Keratinocyte (primary cell): Measurements from ENCODE around the gene APH1B. TPM values are rescaled to one million over a fixed set of nuclear protein-coding genes. Genes with fewer than 3 reads are reported as not detected.

ENCODE experiments used
- DNase-seq: peaks from one replicate; pipeline ENCODE4 v3.0.0-alpha.2; 2011; ENCODE audit warnings: low read depth, missing footprints, low spot score
- FAIRE-seq: peaks from 2 replicates; lab custom pipeline; 2011; peaks lifted over from hg19 to GRCh38; lab: Jason Lieb, UNC
- H2AFZ ChIP-seq: 2 replicates; pipeline ENCODE4 v1.6.0; 2012; ENCODE audit warnings: low read length, control low read depth, inconsistent platforms; ENCODE audit not compliant: control insufficient read depth
- H3K27ac ChIP-seq: 2 replicates; pipeline ENCODE4 v1.5.1; 2011; ENCODE audit warnings: low read length; ENCODE audit not compliant: control insufficient read depth, insufficient read depth
- H3K27me3 ChIP-seq: 3 replicates; pipeline ENCODE4 v1.6.0; 2011; ENCODE audit warnings: low read length; ENCODE audit not compliant: control insufficient read depth, insufficient read depth; ENCODE audit errors: extremely low read depth
- H3K36me3 ChIP-seq, 2 experiments: 2 replicates in 1 of 2; 3 replicates in 1 of 2; pipeline ENCODE4 v1.5.1; 2011; ENCODE audit warnings: low read length in 2 of 2, mild to moderate bottlenecking in 1 of 2; ENCODE audit not compliant: control insufficient read depth in 2 of 2, insufficient read depth in 2 of 2; ENCODE audit errors: extremely low read depth in 1 of 2
- H3K4me1 ChIP-seq: 3 replicates; pipeline ENCODE4 v1.5.1; 2011; ENCODE audit warnings: low read length; ENCODE audit not compliant: control insufficient read depth, insufficient read depth; ENCODE audit errors: extremely low read depth
- H3K4me2 ChIP-seq: 3 replicates; pipeline ENCODE4 v1.6.0; 2011; ENCODE audit warnings: low read depth, low read length; ENCODE audit not compliant: control insufficient read depth, insufficient read depth; ENCODE audit errors: extremely low read depth
- H3K4me3 ChIP-seq, 3 experiments: fragments of 200-600 bp in 1 of 3; sonication (generic) in 1 of 3; 2 replicates in 2 of 3; 3 replicates in 1 of 3; pipeline ENCODE4 v1.5.1; 2011 to 2016; ENCODE audit warnings: low read length in 3 of 3, mild to moderate bottlenecking in 3 of 3, control low read depth in 2 of 3, inconsistent platforms in 1 of 3, low read depth in 1 of 3, mixed read lengths in 1 of 3, mixed run types in 1 of 3, moderate library complexity in 1 of 3; ENCODE audit not compliant: control insufficient read depth in 2 of 3, insufficient read depth in 2 of 3; ENCODE audit errors: extremely low read depth in 1 of 3
- H3K79me2 ChIP-seq: 2 replicates; pipeline ENCODE4 v1.6.0; 2012; ENCODE audit warnings: low read length; ENCODE audit not compliant: control insufficient read depth, insufficient read depth
- H3K9ac ChIP-seq: 3 replicates; pipeline ENCODE4 v1.6.0; 2011; ENCODE audit warnings: low read length; ENCODE audit not compliant: control insufficient read depth, insufficient read depth; ENCODE audit errors: extremely low read depth
- H3K9me1 ChIP-seq: 3 replicates; pipeline ENCODE4 v1.6.0; 2011; ENCODE audit warnings: low read length; ENCODE audit not compliant: control insufficient read depth, insufficient read depth; ENCODE audit errors: extremely low read depth
- H3K9me3 ChIP-seq: 2 replicates; pipeline ENCODE4 v1.5.1; 2012; ENCODE audit warnings: low read depth, low read length; ENCODE audit not compliant: control insufficient read depth
- H4K20me1 ChIP-seq: 3 replicates; pipeline ENCODE4 v1.6.0; 2011; ENCODE audit warnings: low read length; ENCODE audit not compliant: control insufficient read depth, insufficient read depth; ENCODE audit errors: extremely low read depth
- CTCF ChIP-seq, 3 experiments: IDR thresholded peaks in 1 of 3; conservative IDR thresholded peaks in 1 of 3; optimal IDR thresholded peaks in 1 of 3; 2 replicates in 2 of 3; 3 replicates in 1 of 3; pipeline versions ENCODE3 to v1.5.1; 2011; ENCODE audit warnings: low read length in 3 of 3, mild to moderate bottlenecking in 3 of 3, moderate library complexity in 2 of 3, control low read depth in 1 of 3, inconsistent platforms in 1 of 3; ENCODE audit not compliant: insufficient read depth in 2 of 3; ENCODE audit errors: extremely low read depth in 1 of 3
- EZH2 ChIP-seq: IDR thresholded peaks from one replicate; pipeline ENCODE4 v1.6.1; 2012; ENCODE audit warnings: inconsistent platforms, mild to moderate bottlenecking, low read length, moderate library complexity
- dilution Hi-C: fragments of 300-500 bp; cut with MboI; formaldehyde crosslinking; loops from one replicate; pipeline ENCODE4 v1.7.0; 2020; ENCODE audit warnings: low sequenced_read_pairs; ENCODE audit not compliant: extremely low pct_ligation_motif_present
- polyA plus RNA-seq, 5 experiments: library from polyadenylated mRNA; depleted of rRNA in 3 of 5; stranded (reverse) in 3 of 5; stranded (forward) in 1 of 5; unstranded in 1 of 5; fragments of >200 nt; gene quantifications; 1 replicate in 1 of 5; 2 replicates in 3 of 5; 3 replicates in 1 of 5; pipeline versions ENCODE4 v1.2.1 to v1.2.3, GENCODE V29; 2011 to 2012; ENCODE audit warnings: missing spikeins in 2 of 5, low read depth in 1 of 5, low replicate concordance in 1 of 5

APH1B gene
- polyA plus RNA-seq, 1 donor (not counting 4 experiments of a cell fraction or from before 2014, with no cell fraction given), result 7.0 TPM

- H3K9me3 ChIP-seq, result no peaks in the 10 kb centered on the region
- H3K79me2 ChIP-seq, result no peaks in the 10 kb centered on the region
- no peak overlapping the region for H2AFZ ChIP-seq
- H3K4me2 ChIP-seq, result no peak overlapping the region
- dilution Hi-C loops, result no loop called here
- H4K20me1 ChIP-seq, result no peaks in the 10 kb centered on the region
- H3K4me3 ChIP-seq, result no peak overlapping the region
- no peaks in the 10 kb centered on the region for H3K36me3 ChIP-seq
- H3K27me3 ChIP-seq, result no peaks in the 10 kb centered on the region
- DNase-seq (no peak), FAIRE-seq (no peak)
- no peak overlapping the region for H3K27ac ChIP-seq
- TF ChIP-seq CTCF (optimal IDR thresholded peaks at IDR 0.05 in 1 of 3, IDR thresholded peaks at IDR 0.05 in 1 of 3, conservative IDR thresholded peaks at IDR 0.05 in 1 of 3; ENCODE audit: extremely low read depth in 1 of 3, insufficient read depth in 2 of 3, low read length in 3 of 3), result no peak
- TF ChIP-seq EZH2, result no peak
- H3K4me1 ChIP-seq, result peaks cover 4% of the 10 kb centered on the region
- no peak overlapping the region for H3K9ac ChIP-seq
- no peaks in the 10 kb centered on the region for H3K9me1 ChIP-seq
These were observed 33.2 kb downstream of the APH1B start for GRCh38 chr15:63310646-63311045.

- no peak for FAIRE-seq
- no peaks in the 10 kb centered on the region for H3K9me3 ChIP-seq
- no peaks in the 10 kb centered on the region for H4K20me1 ChIP-seq
- no peak overlapping the region for H3K4me2 ChIP-seq
- no peak overlapping the region for H3K27ac ChIP-seq
- H3K27me3 ChIP-seq, result no peaks in the 10 kb centered on the region
- no peak overlapping the region for H3K9ac ChIP-seq
- no peaks in the 10 kb centered on the region for H3K36me3 ChIP-seq
- DNase-seq, result no peak
- no peak overlapping the region for H2AFZ ChIP-seq
- dilution Hi-C loops, result no loop called here
- H3K4me1 ChIP-seq, result peaks cover 4% of the 10 kb centered on the region
- H3K9me1 ChIP-seq, result no peaks in the 10 kb centered on the region
- no peak overlapping the region for H3K4me3 ChIP-seq
- H3K79me2 ChIP-seq, result no peaks in the 10 kb centered on the region
- TF ChIP-seq CTCF (optimal IDR thresholded peaks at IDR 0.05 in 1 of 3, IDR thresholded peaks at IDR 0.05 in 1 of 3, conservative IDR thresholded peaks at IDR 0.05 in 1 of 3; ENCODE audit: extremely low read depth in 1 of 3, insufficient read depth in 2 of 3, low read length in 3 of 3) (no peak), EZH2 (no peak)
These were observed 34.9 kb downstream of the APH1B start for GRCh38 chr15:63312286-63312685.
